GM20000 (cell line): Measurements from ENCODE around the gene C1orf35.

ENCODE experiments used
- DNase-seq: peaks from one replicate; pipeline ENCODE4 v3.0.0; 2012; ENCODE audit warnings: low spot score
- TF ChIP-seq, protein P1 (sequence below): IDR thresholded peaks from 2 replicates; pipeline ENCODE4 v1.5.1; 2012; ENCODE audit warnings: mild to moderate bottlenecking, control low read depth; ENCODE audit errors: extremely low read depth, missing control alignments

The C1orf35 gene

DNA sequence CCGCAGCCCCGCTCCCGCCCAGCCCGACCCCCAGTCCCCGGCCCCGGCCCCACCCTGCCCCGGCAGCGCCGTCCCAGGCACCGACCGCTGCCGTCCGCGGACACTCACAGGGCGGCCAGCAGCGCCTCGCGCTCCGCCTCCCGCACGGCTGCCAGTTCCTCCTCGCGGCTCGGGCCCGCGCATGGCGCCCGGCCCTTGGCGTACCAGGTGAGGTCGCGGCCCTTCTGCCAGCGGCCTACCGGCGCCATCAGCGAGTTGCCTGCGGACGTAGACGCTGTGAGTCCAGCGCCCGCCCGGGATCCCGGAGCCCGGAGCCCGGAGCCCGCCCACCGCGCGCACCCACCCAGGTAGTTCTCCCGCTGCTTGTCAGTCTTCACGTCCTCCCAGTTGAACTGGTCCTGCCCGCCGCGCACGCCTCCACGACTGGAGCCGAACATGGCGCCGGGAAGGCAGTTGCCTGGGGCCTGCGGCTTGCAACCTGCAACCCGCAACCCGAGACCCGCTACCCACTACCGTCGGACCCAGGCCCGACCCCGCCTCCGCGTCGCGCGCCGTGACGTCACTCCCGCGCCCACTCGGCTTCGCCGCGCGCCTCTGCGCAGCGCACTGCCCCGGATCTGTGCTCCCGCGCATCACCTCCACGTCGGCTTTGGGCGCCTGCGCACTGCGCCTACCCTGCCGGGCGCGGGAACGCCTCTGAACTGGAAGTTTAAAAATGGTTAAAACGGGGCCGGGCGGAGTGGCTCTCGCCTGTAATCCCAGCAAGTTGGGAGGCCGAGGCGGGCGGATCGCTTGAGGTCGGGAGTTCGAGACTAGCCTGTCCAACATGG lies at the start of gene C1orf35:
TSS of gene C1orf35 (minus strand) at position 535 of the 830 bp plus-strand sequence. CDS start at position 437, 98 bp downstream.
- TF ChIP-seq, protein P1, sequence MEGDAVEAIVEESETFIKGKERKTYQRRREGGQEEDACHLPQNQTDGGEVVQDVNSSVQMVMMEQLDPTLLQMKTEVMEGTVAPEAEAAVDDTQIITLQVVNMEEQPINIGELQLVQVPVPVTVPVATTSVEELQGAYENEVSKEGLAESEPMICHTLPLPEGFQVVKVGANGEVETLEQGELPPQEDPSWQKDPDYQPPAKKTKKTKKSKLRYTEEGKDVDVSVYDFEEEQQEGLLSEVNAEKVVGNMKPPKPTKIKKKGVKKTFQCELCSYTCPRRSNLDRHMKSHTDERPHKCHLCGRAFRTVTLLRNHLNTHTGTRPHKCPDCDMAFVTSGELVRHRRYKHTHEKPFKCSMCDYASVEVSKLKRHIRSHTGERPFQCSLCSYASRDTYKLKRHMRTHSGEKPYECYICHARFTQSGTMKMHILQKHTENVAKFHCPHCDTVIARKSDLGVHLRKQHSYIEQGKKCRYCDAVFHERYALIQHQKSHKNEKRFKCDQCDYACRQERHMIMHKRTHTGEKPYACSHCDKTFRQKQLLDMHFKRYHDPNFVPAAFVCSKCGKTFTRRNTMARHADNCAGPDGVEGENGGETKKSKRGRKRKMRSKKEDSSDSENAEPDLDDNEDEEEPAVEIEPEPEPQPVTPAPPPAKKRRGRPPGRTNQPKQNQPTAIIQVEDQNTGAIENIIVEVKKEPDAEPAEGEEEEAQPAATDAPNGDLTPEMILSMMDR: no peak
- peak; percentile 98 for DNase-seq

DNA sequence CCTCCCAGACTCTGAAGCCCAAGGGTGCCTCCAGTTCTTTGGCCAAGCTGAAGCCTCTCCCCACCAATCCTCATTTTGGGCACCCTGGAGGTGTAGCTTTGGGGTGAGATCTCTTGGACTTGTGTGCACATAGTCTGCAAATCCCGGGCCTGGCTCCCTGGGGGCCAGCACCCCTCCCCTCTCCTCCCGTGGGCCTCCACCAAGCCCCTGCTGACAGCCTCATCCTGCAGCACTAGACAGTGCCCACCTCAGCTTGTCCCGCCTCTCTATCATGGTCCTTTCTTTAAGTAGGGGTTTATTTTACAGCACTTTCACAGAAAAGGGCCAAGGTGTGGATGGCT lies 49.8 kb upstream of the C1orf35 start:
- DNase-seq: no peak
- TF ChIP-seq, protein P1: no peak

DNA sequence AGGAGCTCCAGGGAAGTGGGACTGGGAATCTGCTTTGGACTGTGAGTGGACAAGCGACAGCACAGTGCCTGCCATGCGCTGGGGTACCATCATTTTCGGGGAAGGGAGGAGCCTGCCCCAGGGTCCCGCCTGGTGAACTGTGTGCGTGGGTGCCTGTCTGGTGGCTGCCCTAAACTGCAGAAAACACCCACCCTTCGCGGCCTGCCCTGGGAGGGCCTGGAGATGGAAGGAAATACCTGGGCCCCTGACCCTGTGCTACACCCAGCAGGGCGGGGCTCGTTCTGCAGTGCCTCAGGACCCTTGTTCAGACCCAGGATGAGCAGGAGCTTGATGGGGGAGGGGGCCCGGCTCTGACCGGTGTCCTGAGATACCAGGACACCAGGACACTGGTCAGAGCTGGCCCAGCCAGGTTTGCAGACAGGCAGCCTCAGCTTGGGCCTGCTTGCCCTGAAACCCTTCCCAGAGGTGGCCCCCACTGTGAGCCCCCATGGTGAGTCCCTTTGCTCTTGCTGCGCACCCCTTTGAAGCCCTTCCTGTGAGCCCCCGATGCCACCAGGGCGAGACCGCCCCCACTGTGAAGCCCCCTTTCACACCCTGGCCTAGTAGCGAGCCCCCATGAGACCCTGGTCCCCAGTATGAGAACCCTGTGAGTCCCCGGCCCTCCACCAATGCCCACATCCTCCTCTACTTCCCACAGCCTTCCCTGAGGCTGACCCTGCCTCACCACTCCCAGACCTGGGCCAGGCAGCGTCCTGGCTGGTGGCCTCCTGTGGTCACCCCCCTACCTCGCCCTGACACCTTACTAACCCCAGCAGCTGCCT lies 49.2 kb upstream of the C1orf35 start:
- DNase-seq: no peak
- TF ChIP-seq, protein P1: no peak

DNA sequence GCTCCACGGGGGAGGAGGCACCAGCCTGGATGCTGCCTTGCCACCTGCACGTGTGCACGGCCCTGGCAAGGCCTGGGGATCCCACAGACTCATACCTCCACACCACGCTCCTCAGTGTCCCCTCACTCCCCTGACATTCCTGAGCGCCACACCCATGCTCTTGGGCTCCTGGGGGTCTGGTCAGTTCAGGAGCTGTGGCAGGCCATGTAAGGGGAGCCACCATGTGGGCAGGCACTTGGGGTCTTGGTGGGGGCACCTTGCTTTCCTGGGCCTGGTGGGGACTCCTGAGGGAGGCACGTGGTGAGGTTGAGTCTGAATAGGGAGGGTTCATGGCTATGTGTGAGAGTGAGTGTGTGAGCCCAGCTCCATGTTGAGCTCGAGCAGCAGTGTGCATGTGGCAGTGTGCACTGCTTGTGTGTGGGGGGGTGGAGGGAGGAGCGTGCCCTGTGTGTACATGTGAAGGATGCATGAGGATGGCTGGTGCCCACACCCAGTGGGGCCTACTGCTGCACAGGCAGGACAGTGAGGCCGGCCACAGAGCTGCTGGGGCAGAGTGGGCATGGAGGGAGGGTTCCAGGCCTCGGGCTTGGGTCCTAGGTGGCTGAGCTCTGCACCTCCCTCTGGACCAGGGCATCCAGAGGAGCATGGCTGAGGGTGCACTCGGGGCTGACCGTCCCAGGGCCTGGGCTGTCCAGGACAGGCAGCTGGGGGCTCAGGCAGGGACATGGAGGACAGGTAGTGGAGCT lies 48.2 kb upstream of the C1orf35 start:
- TF ChIP-seq, protein P1: no peak
- DNase-seq: no peak

DNA sequence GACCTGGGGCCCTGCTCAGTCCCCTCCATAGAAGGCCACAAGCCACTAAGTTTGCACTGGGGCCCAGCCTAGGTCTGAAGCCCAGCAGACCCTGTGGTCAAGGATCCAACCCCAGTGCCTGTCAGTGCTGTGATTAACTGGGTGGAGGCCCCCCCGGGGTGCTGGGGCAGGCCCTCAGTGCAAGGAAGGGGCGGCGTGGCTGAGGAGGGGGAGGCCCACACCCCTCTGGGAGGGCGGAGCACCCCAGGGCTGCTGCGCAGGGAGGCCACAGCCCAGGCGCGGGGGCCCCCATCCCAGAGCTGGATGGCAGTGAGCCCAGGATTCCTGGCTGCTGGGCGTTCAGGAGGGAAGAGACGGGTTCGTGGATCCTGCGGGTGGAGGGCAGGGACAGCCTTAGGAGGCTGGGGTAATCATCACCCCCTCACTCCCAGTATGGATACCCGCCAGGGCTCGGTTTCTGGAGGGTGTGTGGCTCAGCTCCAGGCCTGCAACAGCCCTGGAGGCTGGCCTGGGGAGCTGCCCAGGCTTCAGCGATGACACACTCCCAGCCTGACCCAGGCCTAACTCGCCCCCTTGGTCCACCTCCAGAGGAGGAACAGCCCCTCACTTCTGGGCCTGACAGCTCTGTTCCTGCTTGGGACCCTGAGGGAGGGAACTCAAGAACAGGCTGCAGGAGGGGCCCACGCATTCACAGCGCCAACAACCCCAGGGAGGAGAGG lies 47.5 kb upstream of the C1orf35 start:
- TF ChIP-seq, protein P1: no peak
- DNase-seq: no peak

DNA sequence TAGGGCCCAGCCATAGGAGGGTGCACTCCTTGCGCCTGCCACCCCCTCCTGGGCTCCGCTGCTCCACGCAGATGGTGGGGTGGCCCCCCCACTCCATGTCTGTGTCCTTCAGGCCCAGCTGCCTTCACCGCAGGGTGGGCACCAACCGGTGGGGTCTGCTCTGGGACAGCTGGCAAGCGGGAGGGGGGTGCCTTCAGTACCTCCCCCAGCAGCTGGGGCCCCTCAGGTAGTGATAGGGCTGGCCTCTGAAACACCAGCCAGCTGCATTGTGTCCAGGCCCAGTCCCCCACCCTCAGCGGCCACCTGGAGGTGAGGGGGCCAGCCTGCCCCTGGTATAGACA lies 47.0 kb upstream of the C1orf35 start:
- TF ChIP-seq, protein P1: no peak
- DNase-seq: no peak
